ENCODE measurements around the gene MUC21. TPM values are rescaled to one million over a fixed set of nuclear protein-coding genes. Genes with fewer than 3 reads are reported as not detected.
A peak's percentile ranks its signal among the peaks of the same experiment; 100 is the strongest.

MUC21 gene
- total RNA-seq, 1 donor from 2014 or later: not detected

GRCh38 chr6:30987304-30987703, 3.8 kb downstream of the MUC21 start:
- Mint-ChIP-seq H3K27ac (ENCODE audit: unreplicated experiment) (no peak overlapping the region), H3K4me1 (ENCODE audit: low read depth, unreplicated experiment) (no peaks in the 10 kb centered on the region), H3K36me3 (ENCODE audit: unreplicated experiment) (peaks cover 5% of the 10 kb centered on the region), H3K9me3 (ENCODE audit: unreplicated experiment) (peaks cover 1% of the 10 kb centered on the region), H3K4me3 (ENCODE audit: unreplicated experiment) (no peak overlapping the region), H3K27me3 (ENCODE audit: unreplicated experiment) (peaks cover 3% of the 10 kb centered on the region)
- TF ChIP-seq, protein P1, sequence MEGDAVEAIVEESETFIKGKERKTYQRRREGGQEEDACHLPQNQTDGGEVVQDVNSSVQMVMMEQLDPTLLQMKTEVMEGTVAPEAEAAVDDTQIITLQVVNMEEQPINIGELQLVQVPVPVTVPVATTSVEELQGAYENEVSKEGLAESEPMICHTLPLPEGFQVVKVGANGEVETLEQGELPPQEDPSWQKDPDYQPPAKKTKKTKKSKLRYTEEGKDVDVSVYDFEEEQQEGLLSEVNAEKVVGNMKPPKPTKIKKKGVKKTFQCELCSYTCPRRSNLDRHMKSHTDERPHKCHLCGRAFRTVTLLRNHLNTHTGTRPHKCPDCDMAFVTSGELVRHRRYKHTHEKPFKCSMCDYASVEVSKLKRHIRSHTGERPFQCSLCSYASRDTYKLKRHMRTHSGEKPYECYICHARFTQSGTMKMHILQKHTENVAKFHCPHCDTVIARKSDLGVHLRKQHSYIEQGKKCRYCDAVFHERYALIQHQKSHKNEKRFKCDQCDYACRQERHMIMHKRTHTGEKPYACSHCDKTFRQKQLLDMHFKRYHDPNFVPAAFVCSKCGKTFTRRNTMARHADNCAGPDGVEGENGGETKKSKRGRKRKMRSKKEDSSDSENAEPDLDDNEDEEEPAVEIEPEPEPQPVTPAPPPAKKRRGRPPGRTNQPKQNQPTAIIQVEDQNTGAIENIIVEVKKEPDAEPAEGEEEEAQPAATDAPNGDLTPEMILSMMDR (IDR thresholded peaks at IDR 0.05; ENCODE audit: partially characterized antibody, unreplicated experiment): no peak
- no peak for DNase-seq

DNA sequence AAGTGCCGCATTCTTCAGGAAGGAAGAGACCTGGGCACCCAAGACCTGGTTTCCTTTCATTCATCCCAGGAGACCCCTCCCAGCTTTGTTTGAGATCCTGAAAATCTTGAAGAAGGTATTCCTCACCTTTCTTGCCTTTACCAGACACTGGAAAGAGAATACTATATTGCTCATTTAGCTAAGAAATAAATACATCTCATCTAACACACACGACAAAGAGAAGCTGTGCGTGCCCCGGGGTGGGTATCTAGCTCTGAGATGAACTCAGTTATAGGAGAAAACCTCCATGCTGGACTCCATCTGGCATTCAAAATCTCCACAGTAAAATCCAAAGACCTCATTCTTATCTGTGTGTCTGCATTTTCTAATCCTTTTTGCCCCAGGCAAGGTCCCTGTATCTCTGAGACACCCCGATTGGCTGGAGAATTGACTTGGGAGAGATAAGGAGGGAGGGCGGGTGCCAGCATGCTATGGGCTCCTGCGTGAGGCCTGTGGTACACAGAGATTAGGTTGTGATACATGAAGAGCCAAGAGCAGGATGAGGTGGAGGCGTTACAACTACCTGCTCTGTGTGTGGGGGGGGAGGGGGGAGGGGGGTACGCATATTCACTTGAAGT, 4.8 kb downstream of the MUC21 start:
- H3K9me3 Mint-ChIP-seq (ENCODE audit: unreplicated experiment): peaks cover 1% of the 10 kb centered on the region
- peaks cover 5% of the 10 kb centered on the region for H3K36me3 Mint-ChIP-seq (ENCODE audit: unreplicated experiment)
- H3K27ac Mint-ChIP-seq (ENCODE audit: unreplicated experiment): no peak overlapping the region
- no peak overlapping the region for H3K4me3 Mint-ChIP-seq (ENCODE audit: unreplicated experiment)
- H3K4me1 Mint-ChIP-seq (ENCODE audit: low read depth, unreplicated experiment): no peaks in the 10 kb centered on the region
- DNase-seq: no peak
- H3K27me3 Mint-ChIP-seq (ENCODE audit: unreplicated experiment): peaks cover 3% of the 10 kb centered on the region
- TF ChIP-seq, protein P1 (IDR thresholded peaks at IDR 0.05; ENCODE audit: partially characterized antibody, unreplicated experiment): no peak

GRCh38 chr6:30990422-30991086, 7.0 kb downstream of the MUC21 start:
- TF ChIP-seq, protein P1 (IDR thresholded peaks at IDR 0.05; ENCODE audit: partially characterized antibody, unreplicated experiment): no peak
- no peak overlapping the region for H3K4me3 Mint-ChIP-seq (ENCODE audit: unreplicated experiment)
- H3K36me3 Mint-ChIP-seq (ENCODE audit: unreplicated experiment): peaks cover 6% of the 10 kb centered on the region
- H3K27ac Mint-ChIP-seq (ENCODE audit: unreplicated experiment): no peak overlapping the region
- peaks cover 3% of the 10 kb centered on the region for H3K27me3 Mint-ChIP-seq (ENCODE audit: unreplicated experiment)
- peaks cover 6% of the 10 kb centered on the region for H3K9me3 Mint-ChIP-seq (ENCODE audit: unreplicated experiment)
- no peak for DNase-seq
- no peaks in the 10 kb centered on the region for H3K4me1 Mint-ChIP-seq (ENCODE audit: low read depth, unreplicated experiment)

- Mint-ChIP-seq H3K9me3 (ENCODE audit: unreplicated experiment) (peaks cover 6% of the 10 kb centered on the region), H3K4me3 (ENCODE audit: unreplicated experiment) (no peak overlapping the region), H3K27me3 (ENCODE audit: unreplicated experiment) (peaks cover 3% of the 10 kb centered on the region), H3K36me3 (ENCODE audit: unreplicated experiment) (peaks cover 6% of the 10 kb centered on the region), H3K4me1 (ENCODE audit: low read depth, unreplicated experiment) (no peaks in the 10 kb centered on the region), H3K27ac (ENCODE audit: unreplicated experiment) (peak overlapping the region; percentile 48)
- DNase-seq: no peak
- TF ChIP-seq, protein P1 (IDR thresholded peaks at IDR 0.05; ENCODE audit: partially characterized antibody, unreplicated experiment): no peak
These were observed 8.4 kb downstream of the MUC21 start for GRCh38 chr6:30991891-30992290.

GRCh38 chr6:30997301-30997700, 13.8 kb downstream of the MUC21 start:
- no peak for DNase-seq
- Mint-ChIP-seq H3K27me3 (ENCODE audit: unreplicated experiment) (no peaks in the 10 kb centered on the region), H3K4me3 (ENCODE audit: unreplicated experiment) (no peak overlapping the region), H3K9me3 (ENCODE audit: unreplicated experiment) (peaks cover 6% of the 10 kb centered on the region), H3K4me1 (ENCODE audit: low read depth, unreplicated experiment) (no peaks in the 10 kb centered on the region), H3K36me3 (ENCODE audit: unreplicated experiment) (peaks cover 6% of the 10 kb centered on the region), H3K27ac (ENCODE audit: unreplicated experiment) (no peak overlapping the region)
- TF ChIP-seq, protein P1 (IDR thresholded peaks at IDR 0.05; ENCODE audit: partially characterized antibody, unreplicated experiment): no peak
